Caco-2 (cell line): Measurements from ENCODE around the gene FOXB1. TPM values are rescaled to one million over a fixed set of nuclear protein-coding genes. Genes with fewer than 3 reads are reported as not detected.

Experiments used
- BruUV-seq: library from RNA; stranded (reverse); fragments of 400-500 nt; replicated peaks from 2 replicates; lab custom pipeline; 2021; lab: Mats Ljungman, UMichigan
- CTCF ChIA-PET: fragments of 300-600 bp; sonication (Branson Sonifier 250); formaldehyde crosslinking; loops from one replicate; lab custom pipeline; 2022; ENCODE audit warnings: antibody characterized with exemption; lab: Charles Lee
- POLR2A ChIA-PET: fragments of 300-600 bp; sonication (Branson Sonifier 250); formaldehyde crosslinking; loops from one replicate; lab custom pipeline; 2022; ENCODE audit warnings: antibody characterized with exemption; lab: Charles Lee
- DNase-seq, 2 experiments: peaks; one replicate each; pipeline versions ENCODE4 v3.0.0 to v3.0.0-alpha.2; 2020 to 2022
- H3K27me3 ChIP-seq: replicated peaks from 2 replicates; pipeline ENCODE4 v1.6.0; 2011; ENCODE audit warnings: low read length; ENCODE audit not compliant: control insufficient read depth, insufficient read depth
- H3K36me3 ChIP-seq: 2 replicates; pipeline ENCODE4 v1.5.1; 2011; ENCODE audit warnings: low read length; ENCODE audit not compliant: control insufficient read depth, insufficient read depth
- H3K4me1 ChIP-seq: fragments of 250-450 bp; sonication (Bioruptor Pico); 2 replicates; pipeline ENCODE4 v1.5.1; 2020; ENCODE audit warnings: mild to moderate bottlenecking
- H3K4me3 ChIP-seq: 2 replicates; pipeline ENCODE4 v1.5.1; 2011; ENCODE audit warnings: low read depth, mild to moderate bottlenecking, control low read depth, low read length
- H3K9me3 ChIP-seq: fragments of 250-450 bp; sonication (Bioruptor Pico); 2 replicates; pipeline ENCODE4 v1.5.1; 2020; ENCODE audit warnings: mild to moderate bottlenecking, moderate library complexity
- H3K27ac Mint-ChIP-seq: one replicate; pipeline ENCODE4 v1.8.0; 2022; ENCODE audit warnings: mixed read lengths; ENCODE audit not compliant: unreplicated experiment
- H3K27me3 Mint-ChIP-seq: one replicate; pipeline ENCODE4 v1.8.0; 2022; ENCODE audit warnings: mixed read lengths; ENCODE audit not compliant: insufficient read depth, unreplicated experiment
- H3K36me3 Mint-ChIP-seq: one replicate; pipeline ENCODE4 v1.8.0; 2022; ENCODE audit warnings: mild to moderate bottlenecking, mixed read lengths; ENCODE audit not compliant: insufficient read depth, unreplicated experiment
- H3K4me1 Mint-ChIP-seq: one replicate; pipeline ENCODE4 v1.8.0; 2022; ENCODE audit warnings: low read depth, mixed read lengths; ENCODE audit not compliant: unreplicated experiment
- H3K4me3 Mint-ChIP-seq: one replicate; pipeline ENCODE4 v1.8.0; 2022; ENCODE audit warnings: mild to moderate bottlenecking, moderate library complexity, mixed read lengths; ENCODE audit not compliant: unreplicated experiment
- H3K9me3 Mint-ChIP-seq: one replicate; pipeline ENCODE4 v1.8.0; 2022; ENCODE audit warnings: mixed read lengths; ENCODE audit not compliant: unreplicated experiment
- CTCF ChIP-seq, 2 experiments: fragments of 200-600 bp in 1 of 2; IDR thresholded peaks; 1 replicate in 1 of 2; 2 replicates in 1 of 2; pipeline versions ENCODE4 v1.5.1 to v1.8.0; 2011 to 2022; ENCODE audit warnings: antibody characterized with exemption in 1 of 2, control low read depth in 1 of 2, inconsistent platforms in 1 of 2, low read depth in 1 of 2, low read length in 1 of 2, mild to moderate bottlenecking in 1 of 2, moderate library complexity in 1 of 2; ENCODE audit not compliant: insufficient read depth in 1 of 2, severe bottlenecking in 1 of 2, unreplicated experiment in 1 of 2
- intact Hi-C: fragments of 100-400 bp; cut with micrococcal nuclease; formaldehyde crosslinking; loops from one replicate; pipeline ENCODE4 v1.10.0; 2022; ENCODE audit not compliant: unreplicated experiment
- total RNA-seq: library from RNA; stranded (reverse); gene quantifications from 2 replicates; pipeline ENCODE4 v1.2.3, GENCODE V29; 2022

The FOXB1 gene
- total RNA-seq, 1 experiment from 2014 or later: not detected

- H3K9me3 ChIP-seq: no peaks in the 10 kb centered on the region
- intact Hi-C loops: no loop called here
- H3K9me3 Mint-ChIP-seq: no peaks in the 10 kb centered on the region
- TF ChIP-seq CTCF (IDR thresholded peaks at IDR 0.05; ENCODE audit: insufficient read depth in 1 of 2, low read depth in 1 of 2, low read length in 1 of 2, severe bottlenecking in 1 of 2, unreplicated experiment in 1 of 2): peak in 1 of 2 experiments; percentile 1
- POLR2A ChIA-PET: no interaction called here
- BruUV-seq: no TSS peak
- no peak overlapping the region for H3K27ac Mint-ChIP-seq
- H3K4me1 Mint-ChIP-seq: no peaks in the 10 kb centered on the region
- no peaks in the 10 kb centered on the region for H3K36me3 ChIP-seq
- H3K4me1 ChIP-seq: no peaks in the 10 kb centered on the region; the same call in 1 of the 2 replicates
- CTCF ChIA-PET: no interaction called here
- H3K27me3 Mint-ChIP-seq: peaks cover 37% of the 10 kb centered on the region
- H3K36me3 Mint-ChIP-seq: no peaks in the 10 kb centered on the region
- H3K4me3 Mint-ChIP-seq: peak overlapping the region; percentile 25
- H3K4me3 ChIP-seq: peak overlapping the region; percentile 19
- peak in 1 of 2 experiments; percentile 48 for DNase-seq
- H3K27me3 ChIP-seq: no peaks in the 10 kb centered on the region; the same call in 1 of the 2 replicates
Measured at GRCh38 chr15:59997070-59997701, 6.9 kb upstream of the FOXB1 start.

- intact Hi-C loops: no loop called here
- Mint-ChIP-seq H3K36me3 (no peaks in the 10 kb centered on the region), H3K27ac (no peak overlapping the region), H3K9me3 (no peaks in the 10 kb centered on the region), H3K4me3 (no peak overlapping the region), H3K27me3 (peaks cover 41% of the 10 kb centered on the region), H3K4me1 (no peaks in the 10 kb centered on the region)
- H3K4me1 ChIP-seq: no peaks in the 10 kb centered on the region; the same call in 1 of the 2 replicates
- no peaks in the 10 kb centered on the region for H3K36me3 ChIP-seq
- no peak for DNase-seq
- no peaks in the 10 kb centered on the region for H3K9me3 ChIP-seq
- no peak for TF ChIP-seq CTCF (IDR thresholded peaks at IDR 0.05; ENCODE audit: insufficient read depth in 1 of 2, low read depth in 1 of 2, low read length in 1 of 2, severe bottlenecking in 1 of 2, unreplicated experiment in 1 of 2)
- no TSS peak for BruUV-seq
- POLR2A ChIA-PET: no interaction called here
- no peak overlapping the region for H3K4me3 ChIP-seq
- CTCF ChIA-PET: no interaction called here
- no peaks in the 10 kb centered on the region; the same call in 1 of the 2 replicates for H3K27me3 ChIP-seq
Measured at GRCh38 chr15:59998305-59998949, 5.7 kb upstream of the FOXB1 start.

DNA sequence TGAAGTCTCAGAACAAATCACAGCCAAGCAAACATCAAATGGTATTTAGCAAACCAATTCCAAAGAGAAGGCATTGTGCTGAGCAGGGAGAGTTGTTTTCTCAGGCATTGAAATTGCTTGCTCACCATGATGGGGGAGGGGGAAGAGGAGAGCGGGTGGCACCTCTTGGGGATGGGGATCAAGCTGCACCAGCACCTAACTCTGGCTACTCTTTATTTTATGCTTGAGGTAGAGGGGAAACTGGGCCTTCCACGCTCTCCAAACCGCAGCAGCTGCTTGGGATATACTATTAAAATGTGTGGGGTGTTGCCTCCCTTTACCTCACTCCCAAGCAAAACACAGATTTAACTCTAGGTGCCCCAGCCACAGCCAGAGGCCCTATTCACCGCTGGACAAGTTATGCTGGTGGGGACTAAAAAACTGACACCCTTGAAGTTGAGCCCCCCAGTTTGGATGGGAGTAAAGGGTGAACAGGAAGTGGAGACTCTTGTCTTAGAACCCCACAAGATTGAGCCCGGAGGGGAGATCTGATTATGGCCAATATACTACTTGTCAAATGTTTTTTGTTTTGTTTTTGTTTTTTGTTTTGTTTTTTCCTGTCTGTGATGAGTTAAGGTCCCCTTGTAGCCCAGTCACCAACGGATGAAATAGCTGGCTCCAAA is 5.0 kb upstream of the FOXB1 start:
- no peak overlapping the region for H3K4me3 Mint-ChIP-seq
- H3K4me1 Mint-ChIP-seq: no peaks in the 10 kb centered on the region
- Histone ChIP-seq H3K4me3 (no peak overlapping the region), H3K27me3 (no peaks in the 10 kb centered on the region; the same call in 1 of the 2 replicates), H3K4me1 (no peaks in the 10 kb centered on the region; the same call in none of the 2 replicates), H3K36me3 (no peaks in the 10 kb centered on the region), H3K9me3 (no peaks in the 10 kb centered on the region)
- no peak for TF ChIP-seq CTCF (IDR thresholded peaks at IDR 0.05; ENCODE audit: insufficient read depth in 1 of 2, low read depth in 1 of 2, low read length in 1 of 2, severe bottlenecking in 1 of 2, unreplicated experiment in 1 of 2)
- no TSS peak for BruUV-seq
- CTCF ChIA-PET: interaction anchor here (0.7 kb wide), 1 partner anchor 13 kb away, joined by 4 read pairs; no protein-coding TSS in a partner anchor
- H3K9me3 Mint-ChIP-seq: no peaks in the 10 kb centered on the region
- H3K36me3 Mint-ChIP-seq: no peaks in the 10 kb centered on the region
- POLR2A ChIA-PET: no interaction called here
- no peak for DNase-seq
- H3K27me3 Mint-ChIP-seq: peaks cover 41% of the 10 kb centered on the region
- intact Hi-C loops: no loop called here
- H3K27ac Mint-ChIP-seq: no peak overlapping the region
